Suppressor macrophage (primary cell): ENCODE results near the gene FBLN1.
A peak's percentile ranks its signal among the peaks of the same experiment; 100 is the strongest.
"Not testable (repeated sequence)": the region's sequence is repeated elsewhere in the genome, so short reads cannot be mapped to it uniquely, and the experiment has no call there.

Experiments
- DNase-seq, 4 experiments: peaks; one replicate each; pipeline ENCODE4 v3.0.0-alpha.2; 2020 to 2022

The FBLN1 gene

GRCh38 chr22:45548991-45549761 lies 46.5 kb downstream of the FBLN1 start:
- DNase-seq: no peak

DNA sequence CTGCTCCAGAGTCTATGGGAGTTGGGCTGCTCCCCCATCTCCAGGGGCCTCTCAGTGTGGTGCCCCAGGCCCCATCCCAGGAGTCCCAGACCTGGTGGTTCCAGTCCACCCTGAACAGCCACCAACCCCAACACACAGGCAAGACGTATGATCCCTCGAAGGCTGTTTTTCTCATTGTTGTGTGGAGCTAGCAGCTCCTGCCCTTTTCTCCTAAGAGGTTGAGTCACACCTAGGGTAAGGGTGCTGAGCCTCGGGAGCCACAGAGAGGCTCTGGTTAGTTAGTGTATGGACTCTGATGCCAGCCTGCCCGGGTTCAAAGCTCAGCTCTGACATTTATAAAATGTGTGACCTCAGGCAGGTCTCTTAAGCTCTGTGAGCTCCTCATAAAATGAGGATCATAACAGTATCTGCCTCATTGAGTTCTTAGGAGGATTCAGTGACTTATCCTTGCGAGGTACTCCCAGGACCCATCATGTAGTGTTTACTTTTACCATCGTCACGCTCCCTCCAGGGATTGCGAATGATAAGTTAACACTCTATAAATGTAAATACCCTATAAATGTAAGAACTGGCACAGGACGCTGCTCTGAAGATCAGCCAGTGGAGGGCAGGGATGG lies 47.2 kb downstream of the FBLN1 start:
- DNase-seq: no peak

DNA sequence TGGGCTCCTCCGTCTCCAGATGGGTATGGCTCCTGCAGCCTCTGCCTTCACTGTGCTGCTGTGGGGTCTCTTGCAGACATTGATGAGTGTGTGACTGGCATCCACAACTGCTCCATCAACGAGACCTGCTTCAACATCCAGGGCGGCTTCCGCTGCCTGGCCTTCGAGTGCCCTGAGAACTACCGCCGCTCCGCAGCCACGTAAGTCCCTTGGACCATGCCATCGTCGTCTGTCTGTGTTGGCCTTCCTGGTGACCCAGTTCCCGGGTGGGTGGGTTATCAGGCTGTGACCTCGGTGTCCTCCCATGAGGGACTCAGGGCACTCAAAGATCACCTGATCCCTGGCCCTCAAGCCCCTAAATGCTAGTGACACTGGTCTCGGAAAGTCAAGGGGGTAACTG lies 47.7 kb downstream of the FBLN1 start:
- DNase-seq: no peak

DNA sequence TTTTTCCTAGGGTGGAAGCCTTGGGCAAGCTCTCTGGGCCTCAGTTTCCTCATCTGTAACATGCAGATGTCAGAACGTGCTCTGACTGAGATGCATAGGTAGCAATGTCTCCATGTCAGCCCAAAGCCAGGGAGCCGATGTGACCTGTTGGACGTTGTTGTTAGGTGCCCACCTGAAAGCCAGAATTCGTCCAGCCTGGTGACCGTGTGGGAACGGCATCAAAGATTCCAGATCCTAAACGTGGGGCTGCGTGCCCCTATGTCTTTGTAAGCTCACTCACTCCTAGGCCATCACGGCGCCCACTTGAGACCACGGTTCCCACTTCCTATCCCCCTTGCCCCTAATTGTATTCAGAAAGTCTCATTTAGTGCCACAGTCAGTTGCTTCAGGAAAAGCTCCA lies 48.2 kb downstream of the FBLN1 start:
- no peak for DNase-seq

DNA sequence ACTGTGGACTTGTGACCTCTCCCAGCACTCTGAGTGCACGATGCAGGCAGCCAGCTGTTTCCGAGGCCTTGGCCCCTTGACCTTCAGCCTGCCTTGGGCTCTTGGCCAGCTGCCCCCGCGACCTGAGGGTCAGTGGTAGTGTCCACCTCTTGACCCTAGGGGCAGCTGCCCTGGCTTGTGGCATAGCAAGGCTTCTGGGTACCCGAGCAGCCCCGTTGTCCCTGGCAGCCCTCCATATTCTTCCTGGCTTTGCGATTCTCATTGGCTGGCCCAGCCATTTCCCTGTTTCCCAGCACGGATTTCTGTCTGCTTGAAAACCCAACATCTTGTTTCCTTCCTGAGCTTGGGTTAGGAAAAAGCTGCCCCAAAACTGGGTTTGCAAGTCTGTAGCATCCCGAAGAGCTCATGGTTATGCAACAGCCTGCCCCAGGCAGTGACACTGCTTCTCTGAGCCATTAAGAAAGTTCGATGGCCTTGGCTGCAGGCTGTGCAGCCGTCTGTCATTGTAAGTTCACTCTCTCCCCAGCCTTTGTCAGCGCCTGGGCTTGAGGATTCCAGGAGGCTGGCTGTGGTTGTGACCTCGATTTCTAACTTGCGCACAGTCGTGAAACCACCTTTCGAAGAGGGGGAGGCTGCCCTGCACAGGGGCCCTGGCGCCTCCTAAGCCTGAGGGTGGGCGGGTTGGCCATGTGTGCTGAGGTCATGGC lies 48.8 kb downstream of the FBLN1 start:
- no peak for DNase-seq

GRCh38 chr22:45552017-45552411 lies 49.3 kb downstream of the FBLN1 start:
- DNase-seq: no peak

- peak; percentile 65 to 86 (median 82) for DNase-seq
These were observed 50.1 kb downstream of the FBLN1 start for GRCh38 chr22:45552580-45553350.

DNA sequence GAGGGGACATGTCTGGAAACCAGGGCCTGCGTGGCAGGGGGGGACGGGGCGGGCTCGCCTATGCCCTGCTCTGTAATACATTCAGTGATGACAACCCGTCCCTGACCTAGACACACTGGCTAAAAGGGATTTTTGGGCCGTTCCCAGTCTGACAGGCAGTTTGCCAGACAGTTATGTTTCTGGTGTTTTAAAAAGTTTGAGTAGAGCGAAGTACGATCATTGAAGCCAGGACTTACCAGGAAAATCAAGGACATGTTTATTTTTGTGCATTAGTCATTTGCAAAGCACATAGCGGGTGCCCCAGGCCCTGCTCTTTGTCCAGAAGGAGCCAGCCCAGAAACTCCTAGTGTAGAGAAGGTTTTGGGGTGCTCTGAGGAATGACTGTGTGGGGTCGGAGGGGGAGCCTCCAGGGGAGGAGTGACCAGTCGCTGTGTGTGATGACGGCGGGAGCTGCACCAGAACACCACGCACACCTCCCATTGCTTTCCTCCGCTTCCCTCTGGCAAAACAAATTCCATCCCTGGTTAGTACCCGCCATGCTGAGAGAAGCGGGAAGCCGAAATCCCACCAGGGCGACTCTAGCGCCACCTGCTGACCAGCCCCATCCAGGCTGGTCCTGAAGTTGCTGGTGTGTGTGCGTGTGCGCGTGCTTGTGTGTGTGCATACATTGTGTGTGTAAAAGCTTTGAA lies 50.8 kb downstream of the FBLN1 start:
- DNase-seq: peak; percentile 57 to 87 (median 73)

DNA sequence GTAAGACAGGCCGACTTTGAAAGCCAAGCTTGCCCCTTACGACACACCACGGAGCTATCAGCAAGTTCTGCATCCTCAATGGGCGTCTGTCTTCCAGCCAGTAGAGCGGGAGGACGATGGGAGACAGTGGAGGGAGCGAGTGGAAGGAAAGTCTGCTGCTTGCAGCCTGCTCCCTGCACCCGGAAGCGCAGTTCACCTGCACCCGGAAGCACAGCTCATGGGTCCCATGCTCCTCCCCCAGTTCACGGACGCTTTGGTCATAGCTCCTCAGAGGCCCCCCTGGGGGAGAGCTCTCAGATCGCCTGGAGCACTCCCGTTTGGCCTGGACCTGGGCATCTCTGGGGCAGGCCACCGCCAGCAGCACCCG lies 51.3 kb downstream of the FBLN1 start:
- no peak for DNase-seq

DNA sequence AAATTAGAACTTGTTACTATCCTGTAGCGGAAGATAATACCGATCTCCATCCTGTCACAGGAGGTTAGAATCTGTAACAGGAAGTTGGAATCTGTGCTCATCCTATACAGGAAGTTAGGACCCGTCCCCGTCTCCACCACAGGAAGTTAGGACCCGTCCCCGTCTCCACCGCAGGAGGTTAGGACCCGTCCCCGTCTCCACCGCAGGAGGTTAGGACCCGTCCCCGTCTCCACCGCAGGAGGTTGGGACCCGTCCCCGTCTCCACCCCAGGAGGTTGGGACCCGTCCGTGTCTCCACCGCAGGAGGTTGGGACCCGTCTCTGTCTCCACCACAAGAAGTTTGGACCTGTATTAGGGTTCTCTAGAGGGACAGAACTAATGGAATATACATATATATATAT lies 52.2 kb downstream of the FBLN1 start:
- DNase-seq: no peak

- peak in 2 of 4 experiments; percentile 21 to 26 for DNase-seq
These were observed 55.2 kb downstream of the FBLN1 start for GRCh38 chr22:45557926-45558325.

GRCh38 chr22:45560092-45560491 lies 57.4 kb downstream of the FBLN1 start:
- not testable (repeated sequence) for DNase-seq

DNA sequence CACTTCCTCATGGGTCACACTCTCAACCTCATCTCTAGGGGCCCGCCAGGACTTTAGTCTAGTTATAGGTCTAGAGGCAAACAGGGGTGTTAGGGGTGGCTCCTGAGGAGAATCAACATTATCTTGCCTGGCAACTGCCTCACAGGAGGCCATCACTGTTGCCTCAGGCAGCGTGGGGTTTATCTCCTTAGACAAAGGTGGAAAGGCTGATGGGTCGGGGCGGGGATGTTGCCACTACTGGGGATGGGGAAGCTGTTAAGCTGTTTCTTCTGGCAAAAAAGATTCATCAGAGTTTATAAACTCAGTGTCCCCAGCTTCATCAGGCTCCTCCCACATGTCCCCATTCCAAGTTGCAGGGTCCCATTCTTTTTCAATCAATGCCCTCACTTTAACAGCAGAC lies 58.1 kb downstream of the FBLN1 start:
- peak in 1 of 4 experiments; percentile 0 for DNase-seq

DNA sequence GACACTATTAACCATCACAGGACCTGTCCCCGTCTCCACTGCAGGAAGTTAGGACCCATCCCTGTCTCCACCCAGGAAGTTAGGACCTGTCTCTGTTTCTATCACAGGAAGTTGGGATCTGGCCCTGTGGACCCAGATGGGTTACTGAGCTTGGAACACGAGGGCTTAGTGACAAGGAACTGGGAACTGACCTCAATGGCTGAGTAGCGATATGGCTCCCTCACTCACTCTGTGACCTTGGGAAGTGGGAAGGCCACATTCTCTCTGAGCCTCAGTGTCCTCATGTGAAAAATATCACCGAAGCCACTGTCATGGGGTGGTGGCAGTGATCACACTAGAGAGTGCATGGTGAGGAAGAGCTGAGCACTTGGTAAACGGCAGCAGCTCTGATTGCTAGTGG lies 59.4 kb downstream of the FBLN1 start:
- no peak for DNase-seq

GRCh38 chr22:45562537-45563361 lies 60.1 kb downstream of the FBLN1 start:
- DNase-seq: no peak

GRCh38 chr22:45563362-45564040 lies 60.8 kb downstream of the FBLN1 start:
- no peak for DNase-seq

DNA sequence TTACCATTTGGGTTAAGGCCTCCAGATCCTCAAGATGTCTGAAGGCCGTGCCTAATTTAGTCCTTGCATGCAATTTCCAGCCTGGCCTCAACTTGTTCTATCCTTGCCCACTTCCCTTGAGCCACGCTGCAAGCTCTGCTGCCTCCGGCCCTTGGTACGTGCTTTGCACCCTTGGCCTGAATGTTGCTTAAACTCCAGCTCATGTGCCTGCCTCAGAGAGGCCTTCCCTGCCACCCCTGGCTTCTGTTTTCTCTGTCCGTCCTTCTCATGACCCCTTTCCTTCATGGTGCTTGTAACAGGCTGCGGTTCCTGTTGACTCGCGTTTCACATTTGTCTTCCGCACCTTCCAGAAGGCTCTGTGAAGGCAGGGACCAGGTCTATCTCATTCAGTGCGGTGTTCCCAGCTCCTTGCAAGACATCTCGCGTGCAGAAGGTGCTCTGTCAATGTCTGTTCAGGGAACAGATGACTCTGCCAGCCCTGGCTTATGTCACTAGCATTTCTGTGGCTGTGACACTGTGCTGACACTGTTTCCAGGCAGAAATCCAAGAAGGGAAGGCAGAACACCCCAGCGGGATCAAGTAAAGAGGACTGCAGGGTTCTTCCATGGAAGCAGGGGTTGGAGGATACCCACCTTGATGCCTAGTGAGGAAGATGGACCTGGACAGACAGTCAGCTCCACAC lies 61.8 kb downstream of the FBLN1 start:
- peak in 1 of 4 experiments; percentile 0 for DNase-seq

DNA sequence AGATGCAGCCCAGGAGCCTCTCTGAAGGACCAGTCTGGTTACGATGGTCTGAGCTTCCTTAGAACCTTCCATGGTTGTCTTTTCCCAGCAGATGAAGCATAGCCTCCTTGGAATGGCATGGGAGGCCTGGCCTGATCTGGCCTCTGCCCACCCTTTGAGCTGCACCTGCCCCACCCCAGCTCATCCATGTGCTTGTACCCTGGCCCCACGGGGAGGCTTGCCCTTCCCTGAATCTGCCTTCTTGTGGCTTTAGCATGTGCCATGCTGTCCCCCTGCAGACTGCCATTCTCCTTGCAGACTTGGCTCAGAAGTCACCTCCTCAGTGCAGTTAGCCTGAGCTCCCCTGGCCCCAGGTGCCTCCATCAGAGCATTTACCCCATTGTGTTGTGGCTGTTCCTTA lies 62.5 kb downstream of the FBLN1 start:
- DNase-seq: peak in 1 of 4 experiments; percentile 1

GRCh38 chr22:45565973-45566372 lies 63.3 kb downstream of the FBLN1 start:
- peak in 1 of 4 experiments; percentile 0 for DNase-seq

DNA sequence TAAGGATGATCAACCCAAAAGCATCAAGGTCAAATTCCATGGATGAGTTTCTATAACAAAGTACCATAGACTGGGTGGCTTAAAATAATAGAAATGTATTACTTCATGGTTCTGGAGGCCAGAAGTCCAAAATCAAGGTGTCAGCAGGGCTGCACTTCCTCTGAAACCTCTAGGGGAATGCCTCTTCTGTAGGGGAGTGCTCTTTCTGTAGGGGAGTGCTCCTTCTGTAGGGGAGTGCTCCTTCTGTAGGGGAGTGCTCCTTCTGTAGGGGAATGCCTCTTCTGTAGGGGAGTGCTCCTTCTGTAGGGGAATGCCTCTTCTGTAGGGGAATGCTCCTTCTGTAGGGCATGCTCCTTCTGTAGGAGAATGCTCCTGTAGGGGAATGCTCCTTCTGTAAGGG lies 65.5 kb downstream of the FBLN1 start:
- peak in 1 of 4 experiments; percentile 0 for DNase-seq
